WTC11 (cell line): ENCODE measurements around the gene INSC.

Experiments
- ETV6 ChIP-seq: sonication (generic); formaldehyde crosslinking; IDR thresholded peaks from 2 replicates; pipeline ENCODE4 v1.8.1; 2022; ENCODE audit warnings: mild to moderate bottlenecking, missing genetic modification reagents
- HMGA2 ChIP-seq: fragments of 250-450 bp; sonication (Bioruptor Pico); IDR thresholded peaks from 2 replicates; pipeline ENCODE4 v1.4.0; 2021; ENCODE audit warnings: mild to moderate bottlenecking, moderate library complexity
- IRF2 ChIP-seq: sonication (generic); formaldehyde crosslinking; IDR thresholded peaks from 2 replicates; pipeline ENCODE4 v1.8.0; 2022; ENCODE audit warnings: low read depth, missing genetic modification reagents, borderline replicate concordance
- JUN ChIP-seq: sonication (generic); formaldehyde crosslinking; IDR thresholded peaks from 2 replicates; pipeline ENCODE4 v1.8.0; 2023; ENCODE audit warnings: mild to moderate bottlenecking, missing genetic modification reagents
- NFE2L1 ChIP-seq: sonication (generic); formaldehyde crosslinking; IDR thresholded peaks from 2 replicates; pipeline ENCODE4 v1.8.1; 2023; ENCODE audit warnings: missing genetic modification reagents
- NR2C2 ChIP-seq: sonication (generic); formaldehyde crosslinking; IDR thresholded peaks from 2 replicates; pipeline ENCODE4 v1.8.0; 2022; ENCODE audit warnings: mild to moderate bottlenecking, missing genetic modification reagents
- ZNF317 ChIP-seq: sonication (generic); formaldehyde crosslinking; IDR thresholded peaks from 2 replicates; pipeline ENCODE4 v1.8.1; 2023; ENCODE audit warnings: low read depth, mild to moderate bottlenecking, moderate library complexity, missing genetic modification reagents, borderline replicate concordance
- TF ChIP-seq, protein P1 (sequence below): fragments of 200-600 bp; IDR thresholded peaks from 2 replicates; pipeline ENCODE4 v1.8.0; 2022; ENCODE audit warnings: antibody characterized with exemption
- TF ChIP-seq, protein P2 (sequence below): sonication (generic); formaldehyde crosslinking; IDR thresholded peaks from 2 replicates; pipeline ENCODE4 v1.8.0; 2022; ENCODE audit warnings: mild to moderate bottlenecking, missing genetic modification reagents
- TF ChIP-seq, protein P3 (sequence below): fragments of 250-450 bp; sonication (Bioruptor Pico); IDR thresholded peaks from 2 replicates; pipeline ENCODE4 v2.1.2; 2022; ENCODE audit warnings: mild to moderate bottlenecking, moderate library complexity
- TF ChIP-seq, protein P4 (sequence below): sonication (generic); formaldehyde crosslinking; IDR thresholded peaks from 2 replicates; pipeline ENCODE4 v1.8.0; 2022; ENCODE audit warnings: mild to moderate bottlenecking, missing genetic modification reagents
- TF ChIP-seq, protein P5 (sequence below): sonication (generic); formaldehyde crosslinking; IDR thresholded peaks from 2 replicates; pipeline ENCODE4 v1.8.0; 2022; ENCODE audit warnings: mild to moderate bottlenecking, missing genetic modification reagents
- TF ChIP-seq, protein P6 (sequence below): sonication (generic); formaldehyde crosslinking; conservative IDR thresholded peaks from 2 replicates; pipeline ENCODE4 v1.8.1; 2022; ENCODE audit warnings: mild to moderate bottlenecking, missing genetic modification reagents

DNA sequence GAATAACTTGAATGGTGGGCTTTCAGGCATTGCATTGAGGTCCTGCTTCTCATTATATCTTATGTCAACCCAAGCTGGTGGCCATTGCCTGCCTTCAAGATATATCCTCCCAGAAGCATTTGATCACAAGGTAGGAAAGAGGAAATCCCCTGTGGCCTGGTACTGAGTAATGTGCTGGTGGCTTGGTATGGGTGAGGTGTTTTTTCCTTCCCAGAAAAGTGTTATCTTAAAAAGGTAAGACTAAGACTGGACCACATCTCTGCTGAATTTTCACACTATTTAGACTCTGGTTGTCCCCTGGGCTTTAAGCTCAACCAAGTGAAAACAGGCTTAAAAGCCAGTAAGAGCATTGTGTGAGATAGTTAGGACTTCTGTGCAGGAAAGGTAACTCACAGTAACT, 3.7 kb downstream of the INSC start:
- TF ChIP-seq NFE2L1 (CRISPR knock-in tag) (no peak), ETV6 (CRISPR knock-in tag) (no peak), ZNF317 (CRISPR knock-in tag) (no peak), IRF2 (no peak), HMGA2 (CRISPR knock-in tag) (no peak), JUN (CRISPR knock-in tag) (no peak), NR2C2 (CRISPR knock-in tag) (no peak)
- TF ChIP-seq, protein P1, sequence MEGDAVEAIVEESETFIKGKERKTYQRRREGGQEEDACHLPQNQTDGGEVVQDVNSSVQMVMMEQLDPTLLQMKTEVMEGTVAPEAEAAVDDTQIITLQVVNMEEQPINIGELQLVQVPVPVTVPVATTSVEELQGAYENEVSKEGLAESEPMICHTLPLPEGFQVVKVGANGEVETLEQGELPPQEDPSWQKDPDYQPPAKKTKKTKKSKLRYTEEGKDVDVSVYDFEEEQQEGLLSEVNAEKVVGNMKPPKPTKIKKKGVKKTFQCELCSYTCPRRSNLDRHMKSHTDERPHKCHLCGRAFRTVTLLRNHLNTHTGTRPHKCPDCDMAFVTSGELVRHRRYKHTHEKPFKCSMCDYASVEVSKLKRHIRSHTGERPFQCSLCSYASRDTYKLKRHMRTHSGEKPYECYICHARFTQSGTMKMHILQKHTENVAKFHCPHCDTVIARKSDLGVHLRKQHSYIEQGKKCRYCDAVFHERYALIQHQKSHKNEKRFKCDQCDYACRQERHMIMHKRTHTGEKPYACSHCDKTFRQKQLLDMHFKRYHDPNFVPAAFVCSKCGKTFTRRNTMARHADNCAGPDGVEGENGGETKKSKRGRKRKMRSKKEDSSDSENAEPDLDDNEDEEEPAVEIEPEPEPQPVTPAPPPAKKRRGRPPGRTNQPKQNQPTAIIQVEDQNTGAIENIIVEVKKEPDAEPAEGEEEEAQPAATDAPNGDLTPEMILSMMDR, result no peak
- TF ChIP-seq, protein P2, sequence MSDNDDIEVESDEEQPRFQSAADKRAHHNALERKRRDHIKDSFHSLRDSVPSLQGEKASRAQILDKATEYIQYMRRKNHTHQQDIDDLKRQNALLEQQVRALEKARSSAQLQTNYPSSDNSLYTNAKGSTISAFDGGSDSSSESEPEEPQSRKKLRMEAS, result no peak
- TF ChIP-seq, protein P3, sequence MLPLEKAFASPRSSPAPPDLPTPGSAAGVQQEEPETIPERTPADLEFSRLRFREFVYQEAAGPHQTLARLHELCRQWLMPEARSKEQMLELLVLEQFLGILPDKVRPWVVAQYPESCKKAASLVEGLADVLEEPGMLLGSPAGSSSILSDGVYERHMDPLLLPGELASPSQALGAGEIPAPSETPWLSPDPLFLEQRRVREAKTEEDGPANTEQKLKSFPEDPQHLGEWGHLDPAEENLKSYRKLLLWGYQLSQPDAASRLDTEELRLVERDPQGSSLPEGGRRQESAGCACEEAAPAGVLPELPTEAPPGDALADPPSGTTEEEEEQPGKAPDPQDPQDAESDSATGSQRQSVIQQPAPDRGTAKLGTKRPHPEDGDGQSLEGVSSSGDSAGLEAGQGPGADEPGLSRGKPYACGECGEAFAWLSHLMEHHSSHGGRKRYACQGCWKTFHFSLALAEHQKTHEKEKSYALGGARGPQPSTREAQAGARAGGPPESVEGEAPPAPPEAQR (CRISPR knock-in tag), result no peak
- TF ChIP-seq, protein P4, sequence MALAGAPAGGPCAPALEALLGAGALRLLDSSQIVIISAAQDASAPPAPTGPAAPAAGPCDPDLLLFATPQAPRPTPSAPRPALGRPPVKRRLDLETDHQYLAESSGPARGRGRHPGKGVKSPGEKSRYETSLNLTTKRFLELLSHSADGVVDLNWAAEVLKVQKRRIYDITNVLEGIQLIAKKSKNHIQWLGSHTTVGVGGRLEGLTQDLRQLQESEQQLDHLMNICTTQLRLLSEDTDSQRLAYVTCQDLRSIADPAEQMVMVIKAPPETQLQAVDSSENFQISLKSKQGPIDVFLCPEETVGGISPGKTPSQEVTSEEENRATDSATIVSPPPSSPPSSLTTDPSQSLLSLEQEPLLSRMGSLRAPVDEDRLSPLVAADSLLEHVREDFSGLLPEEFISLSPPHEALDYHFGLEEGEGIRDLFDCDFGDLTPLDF, result no peak
- TF ChIP-seq, protein P5, sequence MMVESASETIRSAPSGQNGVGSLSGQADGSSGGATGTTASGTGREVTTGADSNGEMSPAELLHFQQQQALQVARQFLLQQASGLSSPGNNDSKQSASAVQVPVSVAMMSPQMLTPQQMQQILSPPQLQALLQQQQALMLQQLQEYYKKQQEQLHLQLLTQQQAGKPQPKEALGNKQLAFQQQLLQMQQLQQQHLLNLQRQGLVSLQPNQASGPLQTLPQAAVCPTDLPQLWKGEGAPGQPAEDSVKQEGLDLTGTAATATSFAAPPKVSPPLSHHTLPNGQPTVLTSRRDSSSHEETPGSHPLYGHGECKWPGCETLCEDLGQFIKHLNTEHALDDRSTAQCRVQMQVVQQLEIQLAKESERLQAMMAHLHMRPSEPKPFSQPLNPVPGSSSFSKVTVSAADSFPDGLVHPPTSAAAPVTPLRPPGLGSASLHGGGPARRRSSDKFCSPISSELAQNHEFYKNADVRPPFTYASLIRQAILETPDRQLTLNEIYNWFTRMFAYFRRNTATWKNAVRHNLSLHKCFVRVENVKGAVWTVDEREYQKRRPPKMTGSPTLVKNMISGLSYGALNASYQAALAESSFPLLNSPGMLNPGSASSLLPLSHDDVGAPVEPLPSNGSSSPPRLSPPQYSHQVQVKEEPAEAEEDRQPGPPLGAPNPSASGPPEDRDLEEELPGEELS (CRISPR knock-in tag), result no peak
- TF ChIP-seq, protein P6, sequence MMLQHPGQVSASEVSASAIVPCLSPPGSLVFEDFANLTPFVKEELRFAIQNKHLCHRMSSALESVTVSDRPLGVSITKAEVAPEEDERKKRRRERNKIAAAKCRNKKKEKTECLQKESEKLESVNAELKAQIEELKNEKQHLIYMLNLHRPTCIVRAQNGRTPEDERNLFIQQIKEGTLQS (CRISPR knock-in tag), result no peak
